ENCODE data around the gene WDFY4.
A peak's percentile ranks its signal among the peaks of the same experiment; 100 is the strongest.

Gene WDFY4

DNA sequence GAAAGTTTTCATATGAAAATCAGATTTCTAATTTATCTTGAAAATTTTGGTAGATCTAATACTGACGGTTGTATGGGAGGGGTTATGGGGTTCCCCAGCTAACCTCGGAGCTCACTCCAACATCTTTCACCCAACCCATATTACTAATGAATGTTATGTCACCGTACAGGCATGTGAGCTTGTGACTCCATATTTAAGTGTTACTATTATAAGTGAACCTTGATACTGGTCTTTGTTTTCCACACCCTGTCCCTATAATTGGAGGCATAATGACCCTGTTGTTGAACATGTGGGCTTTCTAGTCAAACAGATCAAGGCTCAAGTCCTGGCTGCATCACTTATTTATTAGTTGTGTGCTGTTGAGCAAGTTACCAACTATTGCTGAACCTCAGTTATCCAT lies 27.2 kb downstream of the WDFY4 start:
- no peak overlapping the region for H4K8ac ChIP-seq (ENCODE audit: low read depth, low read length)
- no peak overlapping the region for H2BK120ac ChIP-seq (ENCODE audit: low read depth, low read length)
- H2BK12ac ChIP-seq (ENCODE audit: low read length) = no peak overlapping the region
- no peak for DNase-seq (ENCODE audit: low spot score)
- no peak overlapping the region for H4K91ac ChIP-seq (ENCODE audit: low read depth, low read length, poor library complexity)
- H2BK5ac ChIP-seq (ENCODE audit: low read length) = no peak overlapping the region
- no peak overlapping the region for H3K23ac ChIP-seq (ENCODE audit: low read depth, low read length, poor library complexity)
- H3K27me3 ChIP-seq (ENCODE audit: control insufficient read depth in 3 of 3, insufficient read depth in 3 of 3, low read depth in 1 of 3, low read length in 3 of 3) = no peaks in the 10 kb centered on the region
- H3K4me2 ChIP-seq (ENCODE audit: insufficient read depth, low read length, poor library complexity, severe bottlenecking) = no peak overlapping the region
- H3K9ac ChIP-seq (ENCODE audit: low read depth, low read length, poor library complexity) = no peak overlapping the region
- no peak overlapping the region for H3K27ac ChIP-seq (replicated peaks; ENCODE audit: low read length)
- H3K36me3 ChIP-seq (replicated peaks in 1 of 2; ENCODE audit: control insufficient read depth in 2 of 2, insufficient read depth in 2 of 2, low read length in 2 of 2) = no peaks in the 10 kb centered on the region
- H2AK5ac ChIP-seq (ENCODE audit: low read depth, low read length) = no peak overlapping the region
- no peak overlapping the region for H3K18ac ChIP-seq (ENCODE audit: low read length)
- no peak overlapping the region for H2BK15ac ChIP-seq (ENCODE audit: low read length)
- no peak overlapping the region for H3K14ac ChIP-seq (ENCODE audit: low read length)
- no peaks in the 10 kb centered on the region for H3K9me3 ChIP-seq (replicated peaks in 1 of 2; ENCODE audit: control insufficient read depth in 2 of 2, insufficient read depth in 1 of 2, low read depth in 1 of 2, low read length in 2 of 2)
- H3K4ac ChIP-seq (ENCODE audit: low read length) = no peak overlapping the region
- H3K4me1 ChIP-seq (ENCODE audit: control insufficient read depth in 2 of 2, insufficient read depth in 1 of 2, low read depth in 1 of 2, low read length in 2 of 2) = peaks cover 0 to 2% of the 10 kb centered on the region in 2 donors
- no peaks in the 10 kb centered on the region for H3K79me1 ChIP-seq (ENCODE audit: low read depth, low read length)
- WGBS, 2 donors (ENCODE audit: extremely low coverage in 2 of 2, insufficient read length in 2 of 2, insufficient replicate concordance in 1 of 2) = no CpG with 5 or more reads among the region's 3 CpGs
- no peak overlapping the region for H3K4me3 ChIP-seq (ENCODE audit: low read length in 2 of 2)
- H2AFZ ChIP-seq (ENCODE audit: low read length) = no peak overlapping the region

DNA sequence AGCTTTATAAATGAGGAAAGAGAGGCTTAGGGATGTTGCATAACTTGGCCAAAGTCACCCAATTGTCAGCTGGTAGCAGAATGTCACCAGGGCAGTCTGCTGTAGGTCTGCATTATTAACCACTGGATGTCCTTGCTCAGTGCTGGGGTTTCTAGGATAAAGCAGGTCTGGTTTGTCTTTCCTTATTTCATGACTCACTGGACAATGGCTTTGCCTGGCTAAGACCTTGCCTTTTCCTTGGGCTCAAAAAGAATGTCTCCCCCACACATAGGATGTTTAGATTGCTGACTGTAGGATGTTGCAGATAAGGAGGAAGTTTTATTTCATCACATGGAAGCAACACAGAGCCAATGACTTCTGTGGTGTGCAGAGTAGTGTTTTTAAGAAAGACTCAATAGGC lies 29.4 kb downstream of the WDFY4 start:
- H3K27me3 ChIP-seq (ENCODE audit: control insufficient read depth in 3 of 3, insufficient read depth in 3 of 3, low read depth in 1 of 3, low read length in 3 of 3) = no peaks in the 10 kb centered on the region
- DNase-seq (ENCODE audit: low spot score) = no peak
- H4K8ac ChIP-seq (ENCODE audit: low read depth, low read length) = no peak overlapping the region
- H3K4me3 ChIP-seq (ENCODE audit: low read length in 2 of 2) = no peak overlapping the region
- H3K18ac ChIP-seq (ENCODE audit: low read length) = no peak overlapping the region
- H3K4me1 ChIP-seq (ENCODE audit: control insufficient read depth in 2 of 2, insufficient read depth in 1 of 2, low read depth in 1 of 2, low read length in 2 of 2) = peaks cover 0 to 1% of the 10 kb centered on the region in 2 donors
- H3K9me3 ChIP-seq (replicated peaks in 1 of 2; ENCODE audit: control insufficient read depth in 2 of 2, insufficient read depth in 1 of 2, low read depth in 1 of 2, low read length in 2 of 2) = no peaks in the 10 kb centered on the region
- H3K23ac ChIP-seq (ENCODE audit: low read depth, low read length, poor library complexity) = no peak overlapping the region
- H2BK15ac ChIP-seq (ENCODE audit: low read length) = no peak overlapping the region
- H2BK120ac ChIP-seq (ENCODE audit: low read depth, low read length) = no peak overlapping the region
- no peak overlapping the region for H2AK5ac ChIP-seq (ENCODE audit: low read depth, low read length)
- no peak overlapping the region for H3K27ac ChIP-seq (replicated peaks; ENCODE audit: low read length)
- H2AFZ ChIP-seq (ENCODE audit: low read length) = no peak overlapping the region
- H2BK12ac ChIP-seq (ENCODE audit: low read length) = no peak overlapping the region
- no peaks in the 10 kb centered on the region for H3K36me3 ChIP-seq (replicated peaks in 1 of 2; ENCODE audit: control insufficient read depth in 2 of 2, insufficient read depth in 2 of 2, low read length in 2 of 2)
- H4K91ac ChIP-seq (ENCODE audit: low read depth, low read length, poor library complexity) = no peak overlapping the region
- H3K4me2 ChIP-seq (ENCODE audit: insufficient read depth, low read length, poor library complexity, severe bottlenecking) = no peak overlapping the region
- H3K4ac ChIP-seq (ENCODE audit: low read length) = no peak overlapping the region
- H2BK5ac ChIP-seq (ENCODE audit: low read length) = no peak overlapping the region
- H3K79me1 ChIP-seq (ENCODE audit: low read depth, low read length) = no peaks in the 10 kb centered on the region
- H3K14ac ChIP-seq (ENCODE audit: low read length) = no peak overlapping the region
- no peak overlapping the region for H3K9ac ChIP-seq (ENCODE audit: low read depth, low read length, poor library complexity)

DNA sequence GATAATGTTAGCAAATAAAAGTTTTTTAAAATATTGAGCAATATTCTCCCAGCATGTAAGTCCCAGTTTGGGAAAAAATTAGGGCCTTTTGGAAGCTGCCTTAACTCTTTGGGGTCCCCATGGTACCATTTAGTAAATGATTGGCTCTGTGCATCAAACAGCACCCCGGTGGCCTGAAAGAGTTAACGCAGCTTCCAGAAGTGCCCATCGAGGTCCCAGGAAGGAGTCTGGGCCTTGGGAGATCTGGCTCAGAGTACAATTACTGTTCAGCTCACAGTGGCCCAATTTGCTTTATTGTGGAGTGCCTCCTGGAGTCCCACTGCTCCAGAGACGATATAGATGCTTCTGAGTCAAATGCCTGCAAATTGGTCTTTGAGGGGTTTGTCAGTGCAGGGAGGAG lies 31.7 kb downstream of the WDFY4 start:
- no peak overlapping the region for H3K18ac ChIP-seq (ENCODE audit: low read length)
- no peak overlapping the region for H2AFZ ChIP-seq (ENCODE audit: low read length)
- no peaks in the 10 kb centered on the region for H3K27me3 ChIP-seq (ENCODE audit: control insufficient read depth in 3 of 3, insufficient read depth in 3 of 3, low read depth in 1 of 3, low read length in 3 of 3)
- H2BK120ac ChIP-seq (ENCODE audit: low read depth, low read length) = no peak overlapping the region
- WGBS, 2 donors (ENCODE audit: extremely low coverage in 2 of 2, insufficient read length in 2 of 2, insufficient replicate concordance in 1 of 2) = no CpG with 5 or more reads among the region's 4 CpGs
- no peak overlapping the region for H3K4me2 ChIP-seq (ENCODE audit: insufficient read depth, low read length, poor library complexity, severe bottlenecking)
- no peaks in the 10 kb centered on the region for H3K36me3 ChIP-seq (replicated peaks in 1 of 2; ENCODE audit: control insufficient read depth in 2 of 2, insufficient read depth in 2 of 2, low read length in 2 of 2)
- peaks cover 0 to 4% of the 10 kb centered on the region in 2 donors for H3K4me1 ChIP-seq (ENCODE audit: control insufficient read depth in 2 of 2, insufficient read depth in 1 of 2, low read depth in 1 of 2, low read length in 2 of 2)
- H3K23ac ChIP-seq (ENCODE audit: low read depth, low read length, poor library complexity) = no peak overlapping the region
- H3K9ac ChIP-seq (ENCODE audit: low read depth, low read length, poor library complexity) = no peak overlapping the region
- no peak overlapping the region for H3K4me3 ChIP-seq (ENCODE audit: low read length in 2 of 2)
- DNase-seq (ENCODE audit: low spot score) = no peak
- no peak overlapping the region for H2AK5ac ChIP-seq (ENCODE audit: low read depth, low read length)
- H3K79me1 ChIP-seq (ENCODE audit: low read depth, low read length) = no peaks in the 10 kb centered on the region
- H3K4ac ChIP-seq (ENCODE audit: low read length) = no peak overlapping the region
- no peak overlapping the region for H4K91ac ChIP-seq (ENCODE audit: low read depth, low read length, poor library complexity)
- no peak overlapping the region for H4K8ac ChIP-seq (ENCODE audit: low read depth, low read length)
- no peaks in the 10 kb centered on the region for H3K9me3 ChIP-seq (replicated peaks in 1 of 2; ENCODE audit: control insufficient read depth in 2 of 2, insufficient read depth in 1 of 2, low read depth in 1 of 2, low read length in 2 of 2)
- no peak overlapping the region for H3K27ac ChIP-seq (replicated peaks; ENCODE audit: low read length)
- no peak overlapping the region for H2BK15ac ChIP-seq (ENCODE audit: low read length)
- no peak overlapping the region for H3K14ac ChIP-seq (ENCODE audit: low read length)
- H2BK12ac ChIP-seq (ENCODE audit: low read length) = no peak overlapping the region
- H2BK5ac ChIP-seq (ENCODE audit: low read length) = no peak overlapping the region

DNA sequence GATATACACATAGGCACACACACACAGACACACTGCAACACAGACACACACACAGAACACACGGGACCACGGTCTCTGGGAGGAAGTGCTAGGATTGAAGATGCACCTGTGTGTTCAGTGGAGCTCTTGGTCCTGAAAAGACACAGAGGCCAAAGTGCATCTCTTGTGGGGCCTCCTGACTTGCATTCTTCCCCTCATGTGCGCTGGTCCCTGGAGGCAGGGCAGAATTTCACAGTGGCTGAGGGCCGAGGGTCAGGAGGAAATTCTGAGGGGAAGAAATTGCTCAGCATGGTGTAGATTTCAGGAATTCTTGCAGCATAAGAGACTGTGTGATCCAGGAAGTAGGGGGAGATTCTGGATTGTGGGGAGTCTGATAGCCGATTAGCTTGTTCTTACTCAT lies 35.9 kb downstream of the WDFY4 start:
- Histone ChIP-seq H4K8ac (ENCODE audit: low read depth, low read length) (no peak overlapping the region), H3K27ac (replicated peaks; ENCODE audit: low read length) (no peak overlapping the region), H3K9ac (ENCODE audit: low read depth, low read length, poor library complexity) (no peak overlapping the region), H4K91ac (ENCODE audit: low read depth, low read length, poor library complexity) (no peak overlapping the region), H2BK12ac (ENCODE audit: low read length) (no peak overlapping the region), H3K27me3 (ENCODE audit: control insufficient read depth in 3 of 3, insufficient read depth in 3 of 3, low read depth in 1 of 3, low read length in 3 of 3) (no peaks in the 10 kb centered on the region), H3K14ac (ENCODE audit: low read length) (peak overlapping the region; percentile 1), H2AK5ac (ENCODE audit: low read depth, low read length) (no peak overlapping the region), H2BK15ac (ENCODE audit: low read length) (no peak overlapping the region), H3K4me3 (ENCODE audit: low read length in 2 of 2) (no peak overlapping the region), H3K23ac (ENCODE audit: low read depth, low read length, poor library complexity) (no peak overlapping the region), H3K9me3 (replicated peaks in 1 of 2; ENCODE audit: control insufficient read depth in 2 of 2, insufficient read depth in 1 of 2, low read depth in 1 of 2, low read length in 2 of 2) (no peaks in the 10 kb centered on the region), H3K79me1 (ENCODE audit: low read depth, low read length) (no peaks in the 10 kb centered on the region), H3K4ac (ENCODE audit: low read length) (no peak overlapping the region), H3K36me3 (replicated peaks in 1 of 2; ENCODE audit: control insufficient read depth in 2 of 2, insufficient read depth in 2 of 2, low read length in 2 of 2) (no peaks in the 10 kb centered on the region), H3K4me1 (ENCODE audit: control insufficient read depth in 2 of 2, insufficient read depth in 1 of 2, low read depth in 1 of 2, low read length in 2 of 2) (peaks cover 0 to 4% of the 10 kb centered on the region in 2 donors), H3K18ac (ENCODE audit: low read length) (no peak overlapping the region), H2BK120ac (ENCODE audit: low read depth, low read length) (no peak overlapping the region), H2AFZ (ENCODE audit: low read length) (no peak overlapping the region), H3K4me2 (ENCODE audit: insufficient read depth, low read length, poor library complexity, severe bottlenecking) (no peak overlapping the region), H2BK5ac (ENCODE audit: low read length) (no peak overlapping the region)
- no peak for DNase-seq (ENCODE audit: low spot score)
- no CpG with 5 or more reads among the region's 5 CpGs for whole genome bisulfite sequencing, 2 donors (ENCODE audit: extremely low coverage in 2 of 2, insufficient read length in 2 of 2, insufficient replicate concordance in 1 of 2)
